ENCODE data around the gene TOM1L2.

- TF ChIP-seq CTCF (IDR thresholded peaks at IDR 0.05; ENCODE audit: poor library complexity, severe bottlenecking) (no peak), POLR2AphosphoS5 (IDR thresholded peaks at IDR 0.05) (no peak)
Measured at GRCh38 chr17:17809531-17810083, 162.6 kb downstream of the TOM1L2 start.

All from neural cell (in vitro differentiated cells).